ENCODE results near the gene ZRSR2.

DNA sequence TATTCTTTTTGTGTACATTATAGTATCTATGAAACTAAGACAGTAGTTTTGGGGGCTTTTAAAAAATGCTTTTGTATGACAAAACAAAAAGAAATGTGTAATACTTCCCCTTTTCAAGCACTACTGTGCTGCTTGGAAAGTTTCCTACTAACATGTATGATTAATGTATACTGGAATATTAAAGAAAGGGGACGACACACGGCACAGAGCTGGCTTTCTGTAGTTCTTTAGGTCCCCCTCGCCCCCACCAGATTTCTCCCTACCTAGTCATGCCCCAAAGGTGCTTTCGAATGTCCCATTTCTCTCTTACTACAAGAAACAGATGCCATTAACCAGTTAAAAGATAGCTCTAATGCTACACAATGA, 65.9 kb downstream of the ZRSR2 start:
- TF ChIP-seq CTCF (IDR thresholded peaks at IDR 0.05) (no peak), POLR2A (IDR thresholded peaks at IDR 0.05) (no peak)

All from heart left ventricle (tissue), 13 donors.